Measurements from ENCODE around the gene MGAT3. TPM values are rescaled to one million over a fixed set of nuclear protein-coding genes. Genes with fewer than 3 reads are reported as not detected.
A peak's percentile ranks its signal among the peaks of the same experiment; 100 is the strongest.
"Not testable (repeated sequence)": the region's sequence is repeated elsewhere in the genome, so short reads cannot be mapped to it uniquely, and the experiment has no call there.

The MGAT3 gene
- total RNA-seq, 2 experiments from 2014 or later = 0.40 to 0.62 TPM

- H3K27me3 Mint-ChIP-seq (ENCODE audit: low read depth) = peaks cover 2% of the 10 kb centered on the region
- DNase-seq = no peak
- peaks cover 50% of the 10 kb centered on the region for H3K4me1 Mint-ChIP-seq (ENCODE audit: low read depth)
- no peak overlapping the region for H3K27ac Mint-ChIP-seq
- no peak overlapping the region for H3K4me3 Mint-ChIP-seq
- intact Hi-C loops (cut with micrococcal nuclease) = no loop called here
- no peaks in the 10 kb centered on the region for H3K9me3 Mint-ChIP-seq
- CTCF ChIA-PET = interaction anchor here (0.5 to 5.6 kb wide), 9 partner anchors 12 to 1652 kb away, joined by 3 to 49 read pairs (median 3); partner anchors contain the start of gene TAB1
- H3K36me3 Mint-ChIP-seq (ENCODE audit: low read depth) = peaks cover 48% of the 10 kb centered on the region
Measured at GRCh38 chr22:39517470-39517869, 60.7 kb downstream of the MGAT3 start.

- Mint-ChIP-seq H3K9me3 (no peaks in the 10 kb centered on the region), H3K4me3 (peak overlapping the region; percentile 83), H3K27ac (peak overlapping the region; percentile 95), H3K27me3 (ENCODE audit: low read depth) (peaks cover 2% of the 10 kb centered on the region), H3K4me1 (ENCODE audit: low read depth) (peaks cover 58% of the 10 kb centered on the region), H3K36me3 (ENCODE audit: low read depth) (peaks cover 52% of the 10 kb centered on the region)
- DNase-seq = no peak
- CTCF ChIA-PET = interaction anchor here (0.5 to 5.6 kb wide), 11 partner anchors 8 to 1653 kb away, joined by 3 to 49 read pairs (median 3); partner anchors contain the start of gene TAB1
- intact Hi-C loops (cut with micrococcal nuclease) = no loop called here
Measured at GRCh38 chr22:39518144-39518786, 61.5 kb downstream of the MGAT3 start.

- H3K27ac Mint-ChIP-seq = peak overlapping the region; percentile 95
- H3K9me3 Mint-ChIP-seq = no peaks in the 10 kb centered on the region
- peaks cover 2% of the 10 kb centered on the region for H3K27me3 Mint-ChIP-seq (ENCODE audit: low read depth)
- H3K36me3 Mint-ChIP-seq (ENCODE audit: low read depth) = peaks cover 50% of the 10 kb centered on the region
- DNase-seq = no peak
- intact Hi-C loops (cut with micrococcal nuclease) = no loop called here
- CTCF ChIA-PET = interaction anchor here (0.6 to 5.6 kb wide), 4 partner anchors 10 to 492 kb away, joined by 3 to 44 read pairs (median 8); no protein-coding TSS in a partner anchor
- H3K4me1 Mint-ChIP-seq (ENCODE audit: low read depth) = peaks cover 63% of the 10 kb centered on the region
- H3K4me3 Mint-ChIP-seq = peak overlapping the region; percentile 83
Measured at GRCh38 chr22:39518996-39519680, 62.3 kb downstream of the MGAT3 start.

GRCh38 chr22:39519681-39520225 lies 62.9 kb downstream of the MGAT3 start:
- CTCF ChIA-PET = interaction anchor here (0.6 to 2.1 kb wide), 3 partner anchors 9 to 21 kb away, joined by 3 to 11 read pairs (median 5); no protein-coding TSS in a partner anchor
- Mint-ChIP-seq H3K27me3 (ENCODE audit: low read depth) (peaks cover 2% of the 10 kb centered on the region), H3K9me3 (no peaks in the 10 kb centered on the region), H3K36me3 (ENCODE audit: low read depth) (peaks cover 47% of the 10 kb centered on the region), H3K27ac (peak overlapping the region; percentile 95), H3K4me3 (peak overlapping the region; percentile 83), H3K4me1 (ENCODE audit: low read depth) (peaks cover 64% of the 10 kb centered on the region)
- DNase-seq = peak; percentile 64
- intact Hi-C loops (cut with micrococcal nuclease) = loop anchor here (1.0 to 5.0 kb wide), 10 partner anchors 13 to 814 kb away; partner anchors contain the start of genes CBX6, GTPBP1, MIEF1 and RPL3

GRCh38 chr22:39520226-39521105 lies 63.7 kb downstream of the MGAT3 start, which contains the start of gene ATF4:
TSS of gene ATF4 (plus strand) at chr22:39520562. CDS start at chr22:39521446, 884 bp downstream.
- H3K27me3 Mint-ChIP-seq (ENCODE audit: low read depth) = peaks cover 2% of the 10 kb centered on the region
- H3K27ac Mint-ChIP-seq = peak within 1 kb of the TSS; percentile 95
- intact Hi-C loops (cut with micrococcal nuclease) = loop anchor here (1.0 to 5.0 kb wide), 10 partner anchors 12 to 815 kb away; partner anchors contain the start of genes CBX6, GTPBP1, MIEF1 and RPL3
- peaks cover 64% of the 10 kb centered on the region for H3K4me1 Mint-ChIP-seq (ENCODE audit: low read depth)
- peak within 1 kb of the TSS; percentile 83 for H3K4me3 Mint-ChIP-seq
- H3K36me3 Mint-ChIP-seq (ENCODE audit: low read depth) = peaks cover 50% of the 10 kb centered on the region
- CTCF ChIA-PET = interaction anchor here (0.6 to 2.1 kb wide), 3 partner anchors 8 to 22 kb away, joined by 3 to 11 read pairs (median 5); no protein-coding TSS in a partner anchor
- DNase-seq = peak; percentile 98
- H3K9me3 Mint-ChIP-seq = no peaks in the 10 kb centered on the region

GRCh38 chr22:39521106-39521885 lies 64.5 kb downstream of the MGAT3 start:
- peaks cover 47% of the 10 kb centered on the region for H3K36me3 Mint-ChIP-seq (ENCODE audit: low read depth)
- intact Hi-C loops (cut with micrococcal nuclease) = loop anchor here (2.0 to 5.0 kb wide), 4 partner anchors 132 to 649 kb away; partner anchors contain the start of gene CBX6
- H3K27me3 Mint-ChIP-seq (ENCODE audit: low read depth); H3K9me3 Mint-ChIP-seq; DNase-seq: not testable (repeated sequence)
- H3K4me1 Mint-ChIP-seq (ENCODE audit: low read depth) = peaks cover 64% of the 10 kb centered on the region
- CTCF ChIA-PET = interaction anchor here (2.1 kb wide), 1 partner anchor 8 kb away, joined by 11 read pairs; no protein-coding TSS in a partner anchor
- H3K27ac Mint-ChIP-seq = peak overlapping the region; percentile 95
- H3K4me3 Mint-ChIP-seq = peak overlapping the region; percentile 83

GRCh38 chr22:39522091-39522490 lies 65.3 kb downstream of the MGAT3 start:
- not testable (repeated sequence) for H3K9me3 Mint-ChIP-seq; H3K27me3 Mint-ChIP-seq (ENCODE audit: low read depth); DNase-seq
- Mint-ChIP-seq H3K4me3 (peak overlapping the region; percentile 83), H3K27ac (peak overlapping the region; percentile 95), H3K4me1 (ENCODE audit: low read depth) (peaks cover 62% of the 10 kb centered on the region), H3K36me3 (ENCODE audit: low read depth) (peaks cover 47% of the 10 kb centered on the region)
- intact Hi-C loops (cut with micrococcal nuclease) = loop anchor here (5.0 kb wide), 1 partner anchor 650 kb away; the partner anchor contains the start of gene CBX6
- CTCF ChIA-PET = interaction anchor here (0.5 to 11.1 kb wide), 3 partner anchors 20 to 349 kb away, joined by 3 to 208 read pairs (median 4); partner anchors contain the start of gene MIEF1

- peaks cover 2% of the 10 kb centered on the region for H3K27me3 Mint-ChIP-seq (ENCODE audit: low read depth)
- H3K4me1 Mint-ChIP-seq (ENCODE audit: low read depth) = peaks cover 63% of the 10 kb centered on the region
- peaks cover 49% of the 10 kb centered on the region for H3K36me3 Mint-ChIP-seq (ENCODE audit: low read depth)
- peak overlapping the region; percentile 83 for H3K4me3 Mint-ChIP-seq
- CTCF ChIA-PET = interaction anchor here (0.5 to 11.1 kb wide), 5 partner anchors 8 to 502 kb away, joined by 3 to 208 read pairs (median 4); partner anchors contain the start of gene MIEF1
- peak; percentile 52 for DNase-seq
- intact Hi-C loops (cut with micrococcal nuclease) = loop anchor here (5.0 kb wide), 1 partner anchor 650 kb away; the partner anchor contains the start of gene CBX6
- no peaks in the 10 kb centered on the region for H3K9me3 Mint-ChIP-seq
- peak overlapping the region; percentile 95 for H3K27ac Mint-ChIP-seq
Measured at GRCh38 chr22:39522567-39523300, 65.9 kb downstream of the MGAT3 start.

GRCh38 chr22:39524089-39524752 lies 67.4 kb downstream of the MGAT3 start:
- intact Hi-C loops (cut with micrococcal nuclease) = loop anchor here (5.0 kb wide), 1 partner anchor 652 kb away; the partner anchor contains the start of gene CBX6
- Mint-ChIP-seq H3K27me3 (ENCODE audit: low read depth) (peaks cover 2% of the 10 kb centered on the region), H3K9me3 (no peaks in the 10 kb centered on the region), H3K27ac (peak overlapping the region; percentile 92), H3K4me3 (peak overlapping the region; percentile 34), H3K4me1 (ENCODE audit: low read depth) (peaks cover 68% of the 10 kb centered on the region), H3K36me3 (ENCODE audit: low read depth) (peaks cover 54% of the 10 kb centered on the region)
- CTCF ChIA-PET = interaction anchor here (2.0 to 11.1 kb wide), 2 partner anchors 10 to 30 kb away, joined by 9 to 208 read pairs; no protein-coding TSS in a partner anchor
- DNase-seq = no peak
